ENCODE results near the gene PLA2G4A.

PLA2G4A gene

DNA sequence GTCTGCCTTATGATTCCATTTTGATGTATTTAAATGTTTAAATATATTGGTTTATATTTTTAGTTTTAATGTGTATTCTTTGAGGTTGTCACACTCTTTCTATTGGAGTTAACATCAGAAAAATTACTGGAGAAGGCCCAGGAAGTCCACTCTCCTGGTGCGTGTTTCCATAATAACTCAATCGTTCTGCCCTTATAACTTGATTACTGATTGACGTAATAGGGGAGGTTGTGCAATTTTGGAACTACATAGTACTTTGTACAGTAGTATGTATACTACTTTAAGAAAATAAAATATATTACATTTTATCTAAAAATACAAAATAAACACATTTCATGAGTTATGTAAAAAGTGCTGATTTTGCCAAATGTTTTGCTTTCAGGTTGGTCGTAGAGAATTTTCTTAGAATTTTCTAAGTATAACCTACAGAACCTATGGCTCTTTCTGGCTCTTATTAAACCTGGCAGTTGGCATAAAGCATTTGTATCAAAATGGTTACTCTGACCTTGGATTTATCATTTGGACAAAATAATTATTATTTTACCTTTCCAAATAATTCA is 5.7 kb downstream of the PLA2G4A start:
- DNase-seq (ENCODE audit: low read depth): no peak

DNA sequence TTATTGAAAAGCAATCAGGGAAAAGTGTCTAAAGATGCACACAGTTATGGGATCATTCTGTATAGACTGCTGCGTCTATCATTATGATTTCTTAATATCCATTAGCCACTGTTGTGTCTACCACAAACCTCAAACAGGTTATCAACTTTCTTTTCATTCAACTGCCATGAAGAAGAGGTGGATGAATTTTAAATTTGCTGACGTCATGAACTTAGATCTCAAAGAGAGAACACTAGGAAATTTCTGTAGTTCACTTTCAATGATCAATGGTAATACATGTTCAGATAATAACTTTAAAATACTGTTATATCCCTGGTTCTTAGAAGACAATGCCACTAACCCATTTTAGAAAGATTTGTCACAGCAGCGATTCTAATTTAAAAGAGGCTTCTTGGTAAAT is 6.7 kb downstream of the PLA2G4A start:
- DNase-seq (ENCODE audit: low read depth): no peak

DNA sequence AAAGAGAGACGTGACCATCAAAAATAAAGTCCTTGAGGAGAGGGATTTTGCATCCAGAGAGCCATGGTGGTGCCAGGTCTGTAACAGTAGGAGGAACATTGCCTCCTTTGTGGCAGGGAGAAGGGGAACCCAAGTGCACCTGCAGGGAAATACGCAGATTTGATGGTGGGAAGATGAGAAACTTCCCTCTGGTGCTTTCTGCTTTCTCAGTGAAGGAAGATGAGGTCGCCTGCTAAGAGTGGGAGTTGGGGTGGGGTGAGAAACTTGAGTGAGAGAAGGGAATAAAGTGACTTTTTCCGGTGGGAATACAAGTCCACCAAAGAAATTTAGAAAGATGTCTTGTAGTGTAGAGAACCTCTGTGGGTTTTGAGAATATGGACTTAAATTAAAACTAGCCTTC is 9.1 kb downstream of the PLA2G4A start:
- no peak for DNase-seq (ENCODE audit: low read depth)

DNA sequence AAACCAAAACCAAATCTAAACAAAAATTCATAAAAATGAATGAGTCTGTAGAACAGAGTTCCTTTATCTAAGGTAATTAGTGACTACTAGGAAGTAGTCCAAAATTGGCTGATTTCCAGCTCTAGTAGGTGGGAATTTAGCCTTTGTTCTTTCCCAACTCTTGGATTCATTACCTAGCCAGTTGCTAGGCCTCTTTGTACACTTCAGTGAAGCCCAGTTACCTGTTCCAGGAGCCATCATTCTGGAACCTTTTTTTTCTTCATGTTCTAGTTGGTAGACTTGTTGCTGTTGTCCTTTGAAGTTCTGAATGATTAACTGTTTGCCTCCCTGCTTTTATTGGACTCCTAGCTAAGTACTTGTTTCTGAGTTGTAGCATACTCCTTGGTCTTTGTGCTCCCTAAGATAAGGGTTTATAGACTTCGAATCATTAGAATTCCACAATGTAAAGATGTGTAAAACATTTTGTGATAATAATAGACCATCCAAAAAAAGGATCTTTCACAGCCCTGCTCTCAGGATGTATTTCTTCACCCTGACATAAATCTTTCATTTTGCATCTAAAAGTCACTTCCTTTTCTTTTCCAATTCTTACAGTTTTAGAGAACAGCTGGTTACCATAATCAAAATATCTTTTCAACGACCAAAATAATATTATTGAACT is 9.8 kb downstream of the PLA2G4A start:
- DNase-seq (ENCODE audit: low read depth): no peak

DNA sequence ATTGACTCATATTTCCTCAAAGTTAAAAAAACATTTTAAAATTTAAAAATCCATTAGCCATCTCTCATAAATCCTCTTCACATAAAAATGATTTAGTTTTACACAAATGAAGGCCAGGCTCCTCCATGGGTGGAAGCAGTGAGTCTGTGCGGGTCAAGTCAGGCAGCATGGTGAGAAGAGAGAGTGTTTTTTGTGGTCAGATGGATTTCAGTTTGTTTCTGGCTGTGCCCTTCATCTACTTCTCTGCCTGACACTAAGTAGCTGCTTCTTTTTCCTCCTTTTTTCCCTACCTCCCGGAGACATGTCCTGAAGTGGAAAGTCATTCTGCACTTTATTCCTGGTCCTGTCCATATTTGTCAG is 10.3 kb downstream of the PLA2G4A start:
- DNase-seq (ENCODE audit: low read depth): no peak

DNA sequence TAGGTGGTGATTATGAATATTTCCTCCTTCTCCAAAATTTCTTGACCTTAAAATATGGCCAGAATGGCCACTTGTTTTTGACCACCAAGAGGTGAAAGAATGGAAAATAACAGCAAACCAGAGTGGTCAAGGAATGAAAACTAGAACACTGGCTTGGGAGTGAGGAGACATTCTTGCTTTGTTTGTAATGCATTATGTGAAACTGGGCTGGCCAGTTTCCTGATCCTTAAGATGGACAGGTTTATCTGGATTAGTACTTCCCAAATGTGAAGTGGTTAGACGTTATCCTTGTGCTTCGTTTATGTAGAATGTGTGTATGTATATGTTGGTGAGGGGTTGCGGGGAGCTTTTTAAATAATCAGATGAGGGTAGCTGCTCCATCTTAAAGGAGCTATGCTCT is 12.8 kb downstream of the PLA2G4A start:
- DNase-seq (ENCODE audit: low read depth): no peak

DNA sequence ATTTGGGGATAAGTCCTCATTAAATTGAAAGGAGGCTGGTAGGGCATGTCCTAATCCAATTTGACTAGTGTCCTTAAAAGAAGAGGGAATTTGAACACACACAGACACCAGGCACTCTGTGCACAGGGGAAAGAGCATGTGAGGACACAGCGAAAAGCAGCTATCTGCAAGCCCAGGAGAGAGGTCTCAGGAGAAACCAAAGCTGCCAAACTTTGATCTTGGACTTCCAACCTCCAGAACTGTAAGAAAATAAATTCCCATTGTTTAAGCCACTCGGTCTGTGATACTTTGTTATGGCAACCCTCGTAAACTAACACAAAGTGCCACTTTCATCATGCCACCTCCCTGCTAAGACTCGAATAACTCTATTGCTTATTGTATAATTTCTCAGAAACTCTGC is 13.8 kb downstream of the PLA2G4A start:
- no peak for DNase-seq (ENCODE audit: low read depth)

DNA sequence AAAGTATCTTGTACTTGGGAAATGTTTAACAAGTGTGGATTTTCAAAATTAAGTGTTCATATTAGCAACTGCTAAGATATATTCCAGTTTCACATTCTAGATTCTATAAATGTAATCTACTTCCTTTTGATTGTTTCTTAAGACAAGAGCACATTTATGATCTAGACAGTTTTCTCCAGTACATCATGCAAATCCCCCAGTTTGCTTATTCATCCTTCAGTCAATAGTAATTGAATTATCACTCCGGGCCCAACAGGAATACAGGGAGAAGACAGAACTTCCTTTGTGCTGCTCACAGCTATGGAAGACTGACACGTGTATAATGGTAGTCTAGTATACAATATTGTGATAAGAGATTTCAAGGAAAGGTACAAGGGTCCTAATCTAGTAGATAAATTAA is 14.5 kb downstream of the PLA2G4A start:
- no peak for DNase-seq (ENCODE audit: low read depth)

DNA sequence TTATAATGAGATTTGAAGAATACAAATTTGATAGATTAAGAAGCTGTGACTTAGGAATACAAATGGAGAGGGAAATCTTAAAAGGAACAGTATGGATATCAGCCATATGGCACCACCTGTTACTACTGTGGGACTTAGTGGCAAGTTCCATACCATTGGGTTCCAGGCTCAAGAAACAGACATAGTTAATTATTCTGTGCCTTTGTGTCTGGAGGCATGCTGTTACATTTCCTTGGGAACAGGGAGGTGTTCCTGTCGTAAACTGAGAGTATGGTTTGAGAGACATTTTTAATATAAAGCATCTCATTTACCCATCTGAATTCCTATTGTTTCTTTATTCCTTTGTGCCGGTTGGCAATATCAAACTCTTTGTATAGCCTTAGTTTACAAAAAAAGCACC is 15.2 kb downstream of the PLA2G4A start:
- no peak for DNase-seq (ENCODE audit: low read depth)

DNA sequence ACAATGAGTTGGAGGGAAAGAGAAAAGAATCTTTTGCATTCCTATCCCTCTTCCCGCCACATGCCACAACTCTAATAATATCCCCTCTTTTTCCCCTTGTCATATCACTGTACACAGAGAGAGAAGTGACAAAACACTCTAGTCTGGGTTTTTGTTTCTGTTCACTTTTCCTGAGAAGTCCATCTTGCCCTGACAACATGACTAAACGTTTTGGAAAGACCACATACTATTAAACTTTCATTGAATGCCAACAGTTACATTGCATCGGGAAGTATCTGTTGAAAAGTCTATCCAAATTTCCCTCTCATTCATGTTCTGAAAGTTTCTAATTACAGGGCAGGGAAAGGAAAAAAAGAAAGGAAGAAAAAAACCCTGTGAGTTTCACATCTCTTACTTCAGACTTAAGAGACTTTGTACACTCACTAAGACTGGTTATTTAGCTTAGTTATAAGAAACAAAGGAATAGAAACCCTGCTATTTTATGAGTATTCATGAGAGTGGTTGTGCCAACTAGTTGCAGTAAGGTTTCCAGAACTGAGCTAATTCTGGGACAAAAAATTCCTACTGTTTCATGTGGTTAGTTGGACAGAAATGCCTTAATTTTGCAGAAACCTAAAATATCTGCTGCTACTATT is 16.9 kb downstream of the PLA2G4A start:
- no peak for DNase-seq (ENCODE audit: low read depth)

DNA sequence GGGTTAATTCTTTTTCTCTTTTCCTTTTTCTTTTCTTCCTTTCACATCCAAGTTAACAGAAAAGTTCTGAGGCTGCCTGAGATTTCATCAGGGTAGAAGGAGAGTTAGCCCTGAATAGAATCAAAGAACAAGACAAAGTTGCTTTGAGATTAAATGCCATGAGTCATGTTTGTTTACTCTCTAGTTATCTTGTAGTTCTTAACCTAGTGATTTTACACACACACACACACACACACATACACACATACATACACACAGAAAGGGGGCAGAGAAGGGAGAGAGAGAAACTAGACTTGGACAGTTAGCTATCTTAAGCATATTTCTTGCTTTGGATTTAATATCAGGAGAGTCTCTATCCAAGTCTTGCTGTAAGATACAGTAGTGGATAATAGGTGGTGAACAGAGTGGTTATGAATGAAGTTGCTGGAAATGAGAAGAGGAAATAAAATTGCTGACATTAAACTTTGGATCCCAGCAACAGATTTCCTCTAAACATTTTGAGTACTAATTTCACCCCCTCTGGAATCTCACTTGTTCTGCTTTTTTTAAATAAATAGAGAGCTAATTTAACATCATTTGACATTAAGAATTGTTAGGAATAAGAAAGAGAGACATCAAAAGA is 19.9 kb downstream of the PLA2G4A start:
- DNase-seq (ENCODE audit: low read depth): no peak

DNA sequence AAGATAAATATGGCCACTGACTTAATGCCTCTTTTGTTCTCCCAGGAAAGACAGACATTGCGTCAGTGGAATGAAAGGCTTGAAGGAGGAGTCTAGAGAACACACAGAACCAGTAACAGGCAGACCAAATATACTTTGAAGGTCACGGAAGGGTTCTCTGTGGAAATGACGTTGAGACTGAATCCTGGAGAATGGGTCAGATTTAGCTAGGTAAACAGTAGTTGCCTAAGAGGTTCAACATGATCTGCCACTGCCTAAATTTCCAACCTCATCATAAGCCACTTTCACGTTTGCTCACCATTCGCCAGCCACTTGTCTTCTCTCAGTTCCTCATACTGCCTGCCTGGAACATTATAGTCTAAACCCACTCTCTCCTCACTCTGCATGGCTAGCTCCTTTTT is 20.5 kb downstream of the PLA2G4A start:
- no peak for DNase-seq (ENCODE audit: low read depth)

DNA sequence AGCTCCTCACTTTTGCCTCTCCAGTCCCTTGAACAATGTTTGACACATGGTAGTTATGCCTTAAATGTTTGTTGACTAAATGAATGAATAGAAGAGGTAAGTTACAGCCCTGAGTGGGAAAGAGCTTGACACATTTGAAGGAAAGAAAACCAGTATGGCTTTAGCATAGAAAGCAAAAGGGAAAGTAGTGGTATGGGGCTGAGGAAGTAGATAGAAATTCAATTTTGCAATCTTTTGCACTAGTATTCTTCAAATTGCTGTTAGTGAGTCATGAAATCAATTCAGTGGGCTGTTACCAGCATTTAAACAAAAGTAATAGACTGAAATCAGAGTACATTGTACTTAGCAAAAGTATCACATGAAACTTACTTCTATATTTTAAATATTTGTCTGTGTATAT is 21.1 kb downstream of the PLA2G4A start:
- no peak for DNase-seq (ENCODE audit: low read depth)

DNA sequence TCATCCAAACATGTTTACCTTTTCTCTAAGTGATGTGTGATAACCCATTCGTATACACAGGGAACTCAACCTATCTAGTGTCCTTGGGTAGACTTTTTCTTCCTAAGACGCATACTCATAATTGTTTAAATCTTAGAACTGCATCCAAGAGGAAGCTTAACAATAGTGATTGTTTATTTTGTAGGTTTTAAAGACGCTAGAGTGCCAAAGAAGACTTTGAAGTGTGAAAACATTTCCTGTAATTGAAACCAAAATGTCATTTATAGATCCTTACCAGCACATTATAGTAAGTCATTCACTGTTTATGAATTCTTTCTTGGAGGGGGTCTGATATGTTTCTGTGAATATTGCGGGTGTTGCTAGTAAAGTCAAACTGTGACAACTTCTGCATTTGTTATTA is 25.4 kb downstream of the PLA2G4A start:
- no peak for DNase-seq (ENCODE audit: low read depth)

DNA sequence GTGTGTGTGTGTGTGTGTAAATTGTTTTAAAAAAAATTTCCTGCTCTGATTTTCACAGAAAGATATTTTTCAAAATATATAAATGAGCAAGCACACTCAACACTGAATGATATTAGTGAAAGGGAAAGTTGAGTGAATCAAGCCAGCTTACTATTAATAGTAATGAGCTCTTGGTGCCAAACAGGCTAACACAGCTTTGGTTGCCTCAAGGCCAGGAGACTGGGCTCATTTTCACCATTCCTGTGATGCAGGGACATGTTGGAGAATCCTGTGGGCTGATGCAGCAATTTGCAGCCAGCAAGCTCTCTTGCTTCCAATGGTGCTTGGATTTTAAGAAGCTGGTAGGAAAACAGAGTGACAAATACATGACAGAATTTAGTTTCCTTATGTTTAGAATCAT is 30.2 kb downstream of the PLA2G4A start:
- no peak for DNase-seq (ENCODE audit: low read depth)

DNA sequence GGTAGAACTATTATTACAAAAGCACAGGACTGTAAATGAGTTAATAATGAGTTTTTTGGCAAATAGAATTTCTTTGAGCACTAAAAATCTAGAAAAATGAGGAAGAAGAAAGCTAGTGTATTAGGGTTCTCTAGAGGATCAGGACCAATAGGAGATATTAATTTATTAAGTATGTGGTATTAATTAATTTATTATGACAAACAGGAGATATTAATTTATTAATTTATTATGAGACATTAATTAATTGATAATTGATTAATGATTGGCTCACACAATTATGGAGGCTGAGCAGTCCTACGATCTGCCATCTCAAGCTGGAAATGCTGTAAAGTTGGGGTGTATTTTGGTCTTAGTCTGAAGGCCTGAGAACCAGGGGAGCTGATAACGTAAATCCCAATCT is 31.2 kb downstream of the PLA2G4A start:
- no peak for DNase-seq (ENCODE audit: low read depth)

DNA sequence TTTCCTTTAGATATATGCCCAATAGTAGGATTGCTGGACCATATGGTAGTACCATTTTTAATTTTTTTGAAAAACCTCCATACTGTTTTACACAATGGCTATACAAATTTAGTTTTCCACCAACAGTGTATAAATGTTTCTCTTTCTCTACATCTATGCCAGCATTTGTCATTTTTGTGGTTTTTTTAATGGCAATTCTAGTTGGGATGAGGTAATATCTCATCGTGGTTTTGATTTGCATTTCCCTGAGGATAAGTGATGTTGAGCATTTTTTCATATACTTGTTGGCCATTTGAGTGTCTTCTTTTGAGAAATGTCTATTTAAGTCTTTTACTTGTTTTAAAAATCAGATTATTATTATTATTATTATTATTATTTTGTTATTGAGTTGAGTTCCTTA is 35.5 kb downstream of the PLA2G4A start:
- no peak for DNase-seq (ENCODE audit: low read depth)

DNA sequence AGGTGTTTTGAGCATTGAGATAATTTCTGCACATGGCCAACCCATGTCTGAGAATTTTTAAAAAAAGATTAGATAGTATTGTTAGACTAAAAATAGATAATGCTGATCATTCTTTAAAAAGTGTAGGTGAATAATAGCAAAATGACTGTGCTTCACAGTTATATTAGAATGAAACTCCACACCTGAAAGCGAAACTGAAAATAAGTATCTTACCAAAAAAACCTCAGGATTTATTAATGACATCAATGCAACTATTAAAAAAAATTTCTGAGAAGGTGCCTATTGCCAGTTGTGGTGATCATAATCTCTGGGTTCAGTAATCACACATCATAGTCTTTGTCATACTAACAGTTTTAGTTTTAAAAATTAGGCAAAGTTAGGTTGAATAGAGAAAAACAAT is 36.5 kb downstream of the PLA2G4A start:
- DNase-seq (ENCODE audit: low read depth): no peak

DNA sequence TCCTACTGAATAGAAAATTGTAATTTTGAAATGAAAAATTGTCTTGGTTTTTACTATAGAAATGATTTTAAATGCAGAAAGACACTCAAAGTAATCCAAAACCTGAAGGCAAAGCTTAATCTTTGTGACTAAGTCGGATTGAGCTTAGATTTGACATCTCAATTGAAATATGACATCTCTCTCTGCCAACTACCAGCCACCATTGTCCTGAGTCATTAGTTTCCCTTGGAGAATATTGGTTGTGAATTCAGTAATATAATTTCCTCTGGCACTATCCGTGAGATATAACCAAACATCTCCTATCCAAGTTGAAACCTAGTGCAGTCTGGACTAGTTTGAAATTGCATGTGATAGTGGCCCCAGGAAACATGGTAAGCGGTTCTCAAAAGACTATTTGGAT is 37.1 kb downstream of the PLA2G4A start:
- no peak for DNase-seq (ENCODE audit: low read depth)

DNA sequence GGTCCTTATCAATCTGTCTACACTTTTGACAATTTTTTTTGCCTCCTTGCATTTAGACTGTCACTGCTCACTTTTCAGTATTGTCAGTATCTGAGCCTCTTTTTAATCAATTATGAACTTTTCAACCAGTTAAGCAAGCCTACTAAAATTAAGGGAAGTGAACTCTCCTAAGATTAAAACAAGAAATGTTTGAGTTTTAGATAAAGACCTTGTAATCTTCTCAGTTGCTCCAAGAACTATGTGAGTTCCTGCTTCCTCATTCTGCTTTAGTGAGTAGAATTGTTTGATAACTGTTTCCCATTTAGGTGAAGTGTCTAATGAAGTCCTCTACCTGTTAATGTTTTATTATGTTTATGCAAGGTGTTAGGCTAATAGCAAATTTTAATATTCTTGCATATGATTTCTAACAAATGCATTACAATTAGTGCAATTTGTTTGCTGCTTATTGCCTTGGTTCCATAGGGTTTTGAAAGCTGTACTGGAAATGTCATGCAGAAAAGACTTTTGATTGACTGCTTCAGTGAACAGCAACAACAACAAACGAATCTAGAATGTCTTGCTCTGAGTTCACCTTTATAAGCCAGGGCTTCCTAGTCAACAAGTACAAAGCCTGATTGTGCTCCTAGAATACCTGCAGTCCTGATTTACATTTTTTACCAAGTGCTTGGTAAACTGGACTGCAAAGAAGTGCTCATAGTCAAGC is 40.9 kb downstream of the PLA2G4A start:
- DNase-seq (ENCODE audit: low read depth): no peak

DNA sequence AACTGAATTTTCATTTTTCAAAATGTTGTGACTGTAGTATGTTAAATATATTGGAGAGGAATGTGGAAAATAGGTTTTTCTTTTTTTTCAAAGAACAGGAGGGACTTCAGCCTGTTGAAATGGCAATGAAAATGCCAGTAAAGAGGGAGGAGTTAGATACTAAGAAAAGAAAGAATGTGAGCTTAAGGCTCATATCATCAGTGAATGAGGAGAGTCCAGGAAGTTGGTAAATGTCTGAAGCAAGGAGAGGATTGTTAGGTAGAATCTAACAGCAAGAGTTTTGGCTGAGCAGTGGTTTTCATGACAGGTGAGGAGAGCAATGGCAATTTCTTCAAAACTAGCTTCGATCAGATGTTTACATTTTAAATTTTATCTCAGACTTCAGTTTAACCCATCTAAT is 43.0 kb downstream of the PLA2G4A start:
- no peak for DNase-seq (ENCODE audit: low read depth)

DNA sequence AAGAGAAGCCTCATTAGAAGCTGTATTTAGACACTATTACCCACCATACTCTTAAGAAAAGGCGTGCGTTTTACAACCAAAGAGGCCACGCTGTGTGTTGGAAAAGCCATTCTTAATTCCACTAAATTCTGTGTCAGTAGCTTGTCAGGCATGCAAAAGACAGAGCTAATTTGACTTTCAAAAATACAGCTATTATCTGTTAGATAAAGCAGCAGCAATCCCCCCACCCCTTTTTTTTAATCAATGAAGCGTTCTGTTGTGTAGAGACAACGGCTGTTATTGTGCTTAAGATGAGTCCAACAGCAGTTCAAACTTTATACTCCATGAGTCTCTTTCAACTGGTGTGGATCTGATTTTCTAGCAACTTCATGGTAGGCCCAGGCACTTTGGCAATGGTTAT is 43.5 kb downstream of the PLA2G4A start:
- DNase-seq (ENCODE audit: low read depth): no peak

DNA sequence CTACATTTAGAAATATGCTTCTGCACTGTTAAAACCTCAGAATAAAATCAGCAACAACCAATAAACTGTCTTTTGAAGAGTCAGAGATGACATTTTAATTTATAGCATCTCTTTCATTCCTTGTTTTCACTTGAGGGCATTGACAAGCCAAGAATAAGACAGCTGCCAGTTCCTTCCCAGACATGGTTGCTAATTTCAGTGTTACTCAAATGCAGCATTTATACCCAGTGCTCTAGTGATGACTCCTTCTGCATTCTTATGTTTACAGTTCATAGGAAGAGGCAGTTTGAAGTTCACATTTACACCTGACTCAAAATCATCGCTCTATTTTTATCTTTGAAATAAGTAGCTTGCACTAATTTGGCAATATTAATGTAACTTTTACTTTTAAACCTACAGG is 44.9 kb downstream of the PLA2G4A start:
- no peak for DNase-seq (ENCODE audit: low read depth)
